ENCODE data around the gene KLHL17. TPM values are rescaled to one million over a fixed set of nuclear protein-coding genes. Genes with fewer than 3 reads are reported as not detected.

Gene KLHL17
- total and polyA plus RNA-seq, 12 donors: 0.73 to 38.8 (median 6.9) TPM

DNA sequence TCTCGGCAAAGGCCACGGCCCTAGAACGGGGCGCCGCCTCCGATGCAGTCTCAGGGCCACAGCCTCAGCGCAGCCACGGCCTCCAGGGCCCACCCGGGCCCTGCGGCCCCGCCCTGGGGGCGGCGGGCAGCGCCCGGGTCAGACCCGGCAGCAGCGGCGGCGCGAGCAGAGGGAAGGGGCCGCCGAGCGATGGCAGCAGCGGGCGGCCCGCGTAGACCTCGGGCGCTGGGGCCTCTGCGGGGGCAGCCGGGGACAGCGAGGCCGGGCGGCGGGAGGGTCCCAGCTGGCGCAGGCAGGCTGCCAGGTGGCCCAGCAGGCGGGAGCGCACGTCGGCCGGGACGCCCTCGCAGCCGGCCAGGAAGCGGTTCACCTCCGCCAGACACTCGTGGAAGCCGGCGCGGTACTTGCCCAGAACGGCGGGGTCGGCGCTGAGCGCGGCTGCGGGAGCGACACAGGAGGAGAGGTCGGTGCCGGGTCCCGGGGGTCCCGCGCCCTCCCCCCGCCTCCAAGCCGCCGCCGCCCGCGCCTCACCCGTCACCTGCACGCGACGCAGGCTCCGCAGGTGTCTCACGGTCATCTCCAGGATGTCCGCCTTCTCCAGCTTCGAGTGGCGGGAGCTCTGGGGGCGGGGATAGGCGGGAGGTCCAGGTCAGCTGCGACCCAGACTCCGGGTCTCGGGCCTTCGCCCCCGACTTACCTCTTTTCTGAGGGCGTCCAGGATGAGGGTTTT, 38.8 kb downstream of the KLHL17 start:
- TF ChIP-seq POLR2A (IDR thresholded peaks at IDR 0.05): no peak
- TF ChIP-seq, protein P1, sequence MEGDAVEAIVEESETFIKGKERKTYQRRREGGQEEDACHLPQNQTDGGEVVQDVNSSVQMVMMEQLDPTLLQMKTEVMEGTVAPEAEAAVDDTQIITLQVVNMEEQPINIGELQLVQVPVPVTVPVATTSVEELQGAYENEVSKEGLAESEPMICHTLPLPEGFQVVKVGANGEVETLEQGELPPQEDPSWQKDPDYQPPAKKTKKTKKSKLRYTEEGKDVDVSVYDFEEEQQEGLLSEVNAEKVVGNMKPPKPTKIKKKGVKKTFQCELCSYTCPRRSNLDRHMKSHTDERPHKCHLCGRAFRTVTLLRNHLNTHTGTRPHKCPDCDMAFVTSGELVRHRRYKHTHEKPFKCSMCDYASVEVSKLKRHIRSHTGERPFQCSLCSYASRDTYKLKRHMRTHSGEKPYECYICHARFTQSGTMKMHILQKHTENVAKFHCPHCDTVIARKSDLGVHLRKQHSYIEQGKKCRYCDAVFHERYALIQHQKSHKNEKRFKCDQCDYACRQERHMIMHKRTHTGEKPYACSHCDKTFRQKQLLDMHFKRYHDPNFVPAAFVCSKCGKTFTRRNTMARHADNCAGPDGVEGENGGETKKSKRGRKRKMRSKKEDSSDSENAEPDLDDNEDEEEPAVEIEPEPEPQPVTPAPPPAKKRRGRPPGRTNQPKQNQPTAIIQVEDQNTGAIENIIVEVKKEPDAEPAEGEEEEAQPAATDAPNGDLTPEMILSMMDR (IDR thresholded peaks at IDR 0.05): no peak
- peaks cover 60% of the 10 kb centered on the region for H3K27me3 ChIP-seq
- H3K4me1 ChIP-seq (replicated peaks in 1 of 2): peaks cover 4 to 32% of the 10 kb centered on the region in 2 donors
- peak in 2 of 7 donors; percentile 10 to 28 for DNase-seq
- no peak overlapping the region for H3K27ac ChIP-seq
- 1 to 3% (median 1%) methylated on average over 5 to 82 of the region's 86 CpGs for WGBS, 4 donors
- H3K36me3 ChIP-seq (replicated peaks in 1 of 2): no peaks in the 10 kb centered on the region
- H3K4me3 ChIP-seq: peak overlapping the region in 2 of 4 donors; percentile 5 to 64
- H3K9me3 ChIP-seq (replicated peaks in 1 of 3): no peaks in the 10 kb centered on the region
- intact Hi-C loops (cut with DNase I): no loop called here

DNA sequence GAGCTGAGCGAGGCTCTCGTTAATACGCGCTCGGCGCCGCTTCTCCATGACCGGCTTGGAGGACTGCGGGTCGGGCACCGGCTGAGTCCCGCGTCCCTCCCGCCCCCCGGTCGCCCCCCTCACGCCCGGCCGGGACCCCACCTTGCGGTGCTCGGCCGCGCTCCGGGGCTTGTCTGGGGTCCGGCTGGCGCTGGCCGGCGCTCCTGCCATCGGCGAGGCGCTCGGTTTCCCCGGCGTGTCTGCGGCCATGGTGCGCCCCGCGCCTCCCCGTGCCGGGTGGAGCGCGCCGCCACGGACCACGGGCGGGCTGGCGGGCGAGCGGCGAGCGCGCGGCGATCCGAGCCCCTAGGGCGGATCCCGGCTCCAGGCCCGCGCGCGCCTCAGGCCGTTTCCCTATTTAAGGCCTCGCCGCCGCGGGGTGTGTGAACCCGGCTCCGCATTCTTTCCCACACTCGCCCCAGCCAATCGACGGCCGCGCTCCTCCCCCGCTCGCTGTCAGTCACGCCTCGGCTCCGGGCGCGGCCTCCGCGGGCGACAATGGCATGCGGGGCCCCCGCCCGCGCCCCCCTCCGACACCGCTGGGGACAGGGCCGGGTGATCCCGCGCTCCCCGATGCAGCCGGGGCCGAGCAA, 39.5 kb downstream of the KLHL17 start, which contains the start of gene HES4:
HES4 (minus strand) TSS at position 373 of the 632 bp plus-strand sequence; CDS start at position 249, 124 bp downstream.
- peaks cover 64% of the 10 kb centered on the region for H3K27me3 ChIP-seq
- H3K27ac ChIP-seq: peak within 1 kb of the TSS in 4 of 5 donors; percentile 56 to 91 (median 88)
- H3K4me1 ChIP-seq (replicated peaks in 1 of 2): peaks cover 6 to 37% of the 10 kb centered on the region in 2 donors
- H3K9me3 ChIP-seq (replicated peaks in 1 of 3): no peaks in the 10 kb centered on the region
- WGBS, 4 donors: 0 to 2% (median 1%) methylated on average over 14 to 95 of the region's 95 CpGs
- peak within 1 kb of the TSS in 2 of 4 donors; percentile 26 to 64 for H3K4me3 ChIP-seq
- intact Hi-C loops (cut with DNase I): no loop called here
- peak; percentile 60 to 88 (median 78) for DNase-seq
- H3K36me3 ChIP-seq (replicated peaks in 1 of 2): no peaks in the 10 kb centered on the region
- peak; percentile 32 to 71 for TF ChIP-seq POLR2A (IDR thresholded peaks at IDR 0.05)
- TF ChIP-seq, protein P1 (IDR thresholded peaks at IDR 0.05): no peak

DNA sequence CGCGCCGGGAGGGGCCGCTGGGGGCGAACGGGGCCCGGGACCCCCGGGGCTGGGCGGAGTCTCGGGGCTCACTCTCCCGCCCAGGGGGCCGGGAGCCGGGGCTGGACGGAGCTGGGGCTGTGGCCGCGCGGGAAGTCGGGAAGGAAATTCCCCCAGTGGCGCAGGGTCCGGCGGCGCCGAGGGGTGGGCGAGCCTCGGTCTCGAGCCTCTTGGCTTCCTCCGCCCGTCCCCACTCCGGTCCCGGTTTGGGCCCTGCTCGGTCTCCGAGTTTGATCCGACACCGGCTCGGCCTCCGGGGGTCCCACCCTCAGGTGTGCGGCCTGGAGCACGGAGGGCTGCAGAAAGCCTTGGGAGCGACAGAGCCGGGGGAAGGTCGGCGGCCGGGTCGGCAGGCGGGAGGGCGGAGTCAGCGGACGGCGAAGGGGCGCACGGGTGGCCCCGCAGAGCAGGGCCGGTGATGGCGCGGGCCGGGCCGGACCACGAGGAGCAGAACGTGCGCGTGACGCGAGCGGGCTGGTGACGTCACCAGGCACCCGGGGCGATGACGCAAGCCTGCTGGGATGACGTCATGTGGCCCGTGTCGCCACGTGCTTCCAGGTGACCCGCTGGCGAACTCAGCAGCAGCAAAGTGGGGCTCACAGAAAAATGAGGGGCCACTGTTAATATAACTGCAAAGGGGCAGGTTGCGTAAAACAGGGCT, 40.1 kb downstream of the KLHL17 start:
- intact Hi-C loops (cut with DNase I): no loop called here
- TF ChIP-seq POLR2A (IDR thresholded peaks at IDR 0.05): no peak
- TF ChIP-seq, protein P1 (IDR thresholded peaks at IDR 0.05): peak in 1 of 6 experiments; percentile 3
- DNase-seq: peak in 6 of 7 donors; percentile 49 to 79 (median 66)
- Histone ChIP-seq H3K27ac (peak overlapping the region in 4 of 5 donors; percentile 56 to 91 (median 88)), H3K36me3 (replicated peaks in 1 of 2) (no peaks in the 10 kb centered on the region), H3K4me3 (peak overlapping the region in 2 of 4 donors; percentile 26 to 64), H3K27me3 (peaks cover 62% of the 10 kb centered on the region), H3K4me1 (replicated peaks in 1 of 2) (peaks cover 13 to 43% of the 10 kb centered on the region in 2 donors), H3K9me3 (replicated peaks in 1 of 3) (no peaks in the 10 kb centered on the region)
- WGBS, 4 donors: 1 to 20% (median 3%) methylated on average over 1 to 75 of the region's 75 CpGs
